HepG2 (cell line): Measurements from ENCODE around the gene MAP4K3. TPM values are rescaled to one million over a fixed set of nuclear protein-coding genes. Genes with fewer than 3 reads are reported as not detected.

Experiments
- FOXK2 ChIP-seq: fragments of 450-650 bp; IDR thresholded peaks from 2 replicates; pipeline ENCODE4 v1.6.1; 2016
- HNF1A ChIP-seq, 2 experiments: sonication (generic) in 1 of 2; formaldehyde crosslinking in 1 of 2; IDR thresholded peaks; 2 replicates each; pipeline versions ENCODE4 v1.4.0 to v1.6.1; 2016 to 2020; ENCODE audit warnings: borderline replicate concordance in 1 of 2, low read depth in 1 of 2, mild to moderate bottlenecking in 1 of 2, missing genetic modification reagents in 1 of 2
- KDM5A ChIP-seq: fragments of 200-600 bp; sonication (generic); IDR thresholded peaks from 2 replicates; pipeline ENCODE4 v1.7.0; 2018; ENCODE audit warnings: antibody characterized with exemption, mild to moderate bottlenecking, low read length, borderline replicate concordance
- RCOR2 ChIP-seq: IDR thresholded peaks from 2 replicates; pipeline ENCODE4 v1.6.1; 2016; ENCODE audit warnings: missing biosample characterization, missing genetic modification reagents
- ZBTB10 ChIP-seq: sonication (generic); formaldehyde crosslinking; IDR thresholded peaks from 2 replicates; pipeline ENCODE4 v1.4.0; 2020; ENCODE audit warnings: missing genetic modification reagents, borderline replicate concordance
- ZBTB2 ChIP-seq: sonication (generic); formaldehyde crosslinking; IDR thresholded peaks from 2 replicates; pipeline ENCODE4 v1.8.0; 2022; ENCODE audit warnings: low read depth, missing genetic modification reagents
- ZFP90 ChIP-seq: sonication (generic); formaldehyde crosslinking; IDR thresholded peaks from 2 replicates; pipeline ENCODE4 v1.8.0; 2022; ENCODE audit warnings: missing genetic modification reagents, mild to moderate bottlenecking, inconsistent platforms, borderline replicate concordance
- ZNF230 ChIP-seq: sonication (generic); formaldehyde crosslinking; IDR thresholded peaks from 2 replicates; pipeline ENCODE4 v1.4.0; 2020; ENCODE audit warnings: mild to moderate bottlenecking, missing genetic modification reagents
- ZNF318 ChIP-seq: sonication (generic); formaldehyde crosslinking; IDR thresholded peaks from 2 replicates; pipeline ENCODE4 v1.4.0; 2020; ENCODE audit warnings: mild to moderate bottlenecking, missing genetic modification reagents
- ZNF672 ChIP-seq: sonication (generic); formaldehyde crosslinking; IDR thresholded peaks from 2 replicates; pipeline ENCODE4 v1.8.1; 2022; ENCODE audit warnings: missing genetic modification reagents
- polyA plus RNA-seq, 8 experiments: library from polyadenylated mRNA; depleted of rRNA in 3 of 8; stranded (reverse) in 7 of 8; unstranded in 1 of 8; fragments of >200 nt; fragmentation: Illumina TruSeq in 4 of 8; extraction: Trizol in 4 of 8; gene quantifications; 2 replicates each; pipeline versions ENCODE4 v1.2.1 to v1.2.3, GENCODE V29; 2011 to 2016; ENCODE audit warnings: low read depth in 4 of 8, missing spikeins in 1 of 8, mixed read lengths in 1 of 8; ENCODE audit not compliant: insufficient read depth in 1 of 8
- total RNA-seq, 5 experiments: library from RNA; depleted of rRNA; stranded (reverse); fragments of >200 nt; fragmentation: Illumina TruSeq; extraction: Trizol; gene quantifications; 2 replicates each; pipeline ENCODE4 v1.2.3, GENCODE V29; 2016; ENCODE audit warnings: low read depth in 1 of 5

Gene MAP4K3
- total and polyA plus RNA-seq, 2 of the 13 experiments (the other 11 are each of a cell fraction or from before 2014, with no cell fraction given), result 45.9 to 53.2 TPM

GRCh38 chr2:39437522-39438296 is 624 bp upstream of the MAP4K3 start (continued):
- TF ChIP-seq ZNF318 (peak; percentile 94), KDM5A (peak; percentile 22; the same call in 1 of the 2 replicates), ZNF230 (peak; percentile 85), ZFP90 (no peak; the same call in 1 of the 2 replicates), HNF1A (IDR thresholded peaks at IDR 0.05; ENCODE audit: low read depth) (no peak), HNF1A (CRISPR knock-in tag; IDR thresholded peaks at IDR 0.05; ENCODE audit: borderline replicate concordance) (peak; percentile 54; the same call in 1 of the 2 replicates), RCOR2 (0 out of 2 replicates have a peak, but pooled peaks have one; percentile 28), ZNF672 (CRISPR knock-in tag) (no peak), ZBTB10 (CRISPR knock-in tag) (peak; percentile 22; the same call in 1 of the 2 replicates), ZBTB2 (no peak), FOXK2 (no peak)
